Neuronal stem cell (in vitro differentiated cells): ENCODE data around the gene ZNF438.

Source experiments
- DNase-seq: peaks from one replicate; pipeline ENCODE4 v3.0.0-alpha.2; 2013; ENCODE audit warnings: low spot score
- H2AFZ ChIP-seq: one replicate; pipeline ENCODE4 v1.6.1; 2013; ENCODE audit warnings: mild to moderate bottlenecking, low read length, inconsistent platforms
- H2AK5ac ChIP-seq: 2 replicates; pipeline ENCODE4 v1.6.1; 2013; ENCODE audit warnings: low read depth, mild to moderate bottlenecking, inconsistent platforms, low read length, moderate library complexity, mixed read lengths
- H2BK120ac ChIP-seq: 2 replicates; pipeline ENCODE4 v1.6.1; 2013; ENCODE audit warnings: low read depth, mild to moderate bottlenecking, inconsistent platforms, low read length, moderate library complexity, mixed read lengths
- H2BK12ac ChIP-seq: one replicate; pipeline ENCODE4 v1.6.1; 2013; ENCODE audit warnings: low read length, inconsistent platforms
- H2BK15ac ChIP-seq: 2 replicates; pipeline ENCODE4 v1.6.1; 2013; ENCODE audit warnings: mild to moderate bottlenecking, low read length, inconsistent platforms, mixed read lengths
- H2BK5ac ChIP-seq: one replicate; pipeline ENCODE4 v1.6.1; 2013; ENCODE audit warnings: inconsistent platforms, mild to moderate bottlenecking, low read length, moderate library complexity
- H3K14ac ChIP-seq: one replicate; pipeline ENCODE4 v1.6.1; 2013; ENCODE audit warnings: low read length, inconsistent platforms
- H3K18ac ChIP-seq: 2 replicates; pipeline ENCODE4 v1.6.1; 2013; ENCODE audit warnings: low read length, inconsistent platforms
- H3K23ac ChIP-seq: 2 replicates; pipeline ENCODE4 v1.6.1; 2013; ENCODE audit warnings: low read depth, mild to moderate bottlenecking, mixed read lengths, low read length, inconsistent platforms; ENCODE audit not compliant: poor library complexity
- H3K27ac ChIP-seq: replicated peaks from 3 replicates; pipeline ENCODE4 v1.5.1; 2013; ENCODE audit warnings: low read length, inconsistent platforms
- H3K27me3 ChIP-seq, 3 experiments: 2 replicates each; pipeline ENCODE4 v1.6.1; 2013; ENCODE audit warnings: low read length in 3 of 3, mild to moderate bottlenecking in 2 of 3, inconsistent platforms in 1 of 3, low read depth in 1 of 3, mixed read lengths in 1 of 3, moderate library complexity in 1 of 3; ENCODE audit not compliant: control insufficient read depth in 3 of 3, insufficient read depth in 3 of 3
- H3K36me3 ChIP-seq, 2 donors: replicated peaks in 1 of 2; 2 replicates each; pipeline ENCODE4 v1.6.1; 2013; ENCODE audit warnings: low read length in 2 of 2; ENCODE audit not compliant: control insufficient read depth in 2 of 2, insufficient read depth in 2 of 2
- H3K4ac ChIP-seq: 2 replicates; pipeline ENCODE4 v1.6.1; 2013; ENCODE audit warnings: inconsistent platforms, mild to moderate bottlenecking, low read length, moderate library complexity
- H3K4me1 ChIP-seq, 2 donors: 1 replicate in 1 of 2; 2 replicates in 1 of 2; pipeline ENCODE4 v1.6.1; 2013; ENCODE audit warnings: low read length in 2 of 2, low read depth in 1 of 2; ENCODE audit not compliant: control insufficient read depth in 2 of 2, insufficient read depth in 1 of 2
- H3K4me2 ChIP-seq: one replicate; pipeline ENCODE4 v1.6.1; 2013; ENCODE audit warnings: mild to moderate bottlenecking, low read length, inconsistent platforms; ENCODE audit not compliant: insufficient read depth, poor library complexity, severe bottlenecking
- H3K4me3 ChIP-seq, 2 donors: 2 replicates each; pipeline ENCODE4 v1.5.1; 2013; ENCODE audit warnings: low read length in 2 of 2, mild to moderate bottlenecking in 2 of 2, inconsistent platforms in 1 of 2, moderate library complexity in 1 of 2
- H3K79me1 ChIP-seq: one replicate; pipeline ENCODE4 v1.6.1; 2013; ENCODE audit warnings: low read depth, mild to moderate bottlenecking, inconsistent platforms, low read length, moderate library complexity
- H3K9ac ChIP-seq: one replicate; pipeline ENCODE4 v1.6.1; 2013; ENCODE audit warnings: mild to moderate bottlenecking, low read depth, low read length, inconsistent platforms; ENCODE audit not compliant: poor library complexity
- H3K9me3 ChIP-seq, 2 donors: replicated peaks in 1 of 2; 2 replicates each; pipeline versions ENCODE3 to v1.6.1; 2013; ENCODE audit warnings: low read length in 2 of 2, mild to moderate bottlenecking in 2 of 2, inconsistent platforms in 1 of 2, low read depth in 1 of 2, mixed read lengths in 1 of 2, moderate library complexity in 1 of 2; ENCODE audit not compliant: control insufficient read depth in 2 of 2, insufficient read depth in 1 of 2
- H4K8ac ChIP-seq: one replicate; pipeline ENCODE4 v1.6.1; 2013; ENCODE audit warnings: low read depth, mild to moderate bottlenecking, inconsistent platforms, low read length, moderate library complexity
- H4K91ac ChIP-seq: one replicate; pipeline ENCODE4 v1.6.1; 2013; ENCODE audit warnings: low read length, low read depth, mild to moderate bottlenecking, inconsistent platforms; ENCODE audit not compliant: poor library complexity
- WGBS, 2 donors: extraction: QIAGEN DNeasy Blood & Tissue Kit; methylation state at CpG; one replicate each; pipeline ENCODE4 v1.1.7; 2013; ENCODE audit warnings: missing lambda C conversion rate in 2 of 2, mixed read lengths in 1 of 2; ENCODE audit not compliant: insufficient read length in 2 of 2, insufficient replicate concordance in 1 of 2; ENCODE audit errors: extremely low coverage in 2 of 2; 5-methylcytosine and 5-hydroxymethylcytosine counted together

The ZNF438 gene

GRCh38 chr10:30804478-30805055, 227.1 kb downstream of the ZNF438 start:
- H3K9me3 ChIP-seq, result no peaks in the 10 kb centered on the region
- H3K36me3 ChIP-seq, result no peaks in the 10 kb centered on the region
- H3K27me3 ChIP-seq, result no peaks in the 10 kb centered on the region
- no peaks in the 10 kb centered on the region for H3K4me1 ChIP-seq
- H3K27ac ChIP-seq, result no peak overlapping the region
- H3K4me2 ChIP-seq, result no peak overlapping the region
- no peak overlapping the region for H4K8ac ChIP-seq
- no peak overlapping the region for H3K18ac ChIP-seq
- H2BK5ac ChIP-seq, result no peak overlapping the region
- H3K14ac ChIP-seq, result no peak overlapping the region
- no peak overlapping the region for H3K4me3 ChIP-seq
- no CpG with 5 or more reads among the region's 7 CpGs for WGBS, 2 donors
- H2AK5ac ChIP-seq, result no peak overlapping the region
- no peak overlapping the region for H4K91ac ChIP-seq
- no peak for DNase-seq
- H2AFZ ChIP-seq, result no peak overlapping the region
- H3K23ac ChIP-seq, result no peak overlapping the region
- no peak overlapping the region for H2BK15ac ChIP-seq
- H3K4ac ChIP-seq, result no peak overlapping the region
- no peak overlapping the region for H3K9ac ChIP-seq
- H2BK12ac ChIP-seq, result no peak overlapping the region
- H2BK120ac ChIP-seq, result no peak overlapping the region
- no peaks in the 10 kb centered on the region for H3K79me1 ChIP-seq

GRCh38 chr10:30803892-30804322, 227.8 kb downstream of the ZNF438 start:
- Histone ChIP-seq H3K9me3 (no peaks in the 10 kb centered on the region), H3K27ac (no peak overlapping the region), H2BK15ac (no peak overlapping the region), H3K4ac (no peak overlapping the region), H3K36me3 (no peaks in the 10 kb centered on the region), H2AK5ac (no peak overlapping the region), H2BK12ac (no peak overlapping the region), H3K4me2 (no peak overlapping the region), H3K14ac (no peak overlapping the region), H2AFZ (no peak overlapping the region), H4K8ac (no peak overlapping the region), H3K79me1 (no peaks in the 10 kb centered on the region), H2BK120ac (no peak overlapping the region), H3K18ac (no peak overlapping the region), H3K4me3 (no peak overlapping the region), H3K23ac (no peak overlapping the region), H3K27me3 (no peaks in the 10 kb centered on the region), H2BK5ac (no peak overlapping the region), H4K91ac (no peak overlapping the region), H3K9ac (no peak overlapping the region), H3K4me1 (no peaks in the 10 kb centered on the region)
- DNase-seq, result no peak
- no CpG with 5 or more reads among the region's 5 CpGs for whole genome bisulfite sequencing, 2 donors

GRCh38 chr10:30803058-30803457, 228.6 kb downstream of the ZNF438 start:
- no peak overlapping the region for H2BK120ac ChIP-seq
- no peak overlapping the region for H4K8ac ChIP-seq
- no peaks in the 10 kb centered on the region for H3K36me3 ChIP-seq
- H3K79me1 ChIP-seq, result no peaks in the 10 kb centered on the region
- H3K4ac ChIP-seq, result no peak overlapping the region
- H3K4me3 ChIP-seq, result no peak overlapping the region
- no peak overlapping the region for H3K14ac ChIP-seq
- H2AK5ac ChIP-seq, result no peak overlapping the region
- no peaks in the 10 kb centered on the region for H3K4me1 ChIP-seq
- H3K27ac ChIP-seq, result no peak overlapping the region
- no peak overlapping the region for H2BK12ac ChIP-seq
- no peak for DNase-seq
- no peaks in the 10 kb centered on the region for H3K9me3 ChIP-seq
- no peak overlapping the region for H2BK15ac ChIP-seq
- H3K9ac ChIP-seq, result no peak overlapping the region
- H2BK5ac ChIP-seq, result no peak overlapping the region
- WGBS, 2 donors, result no CpG with 5 or more reads among the region's 3 CpGs
- no peak overlapping the region for H3K23ac ChIP-seq
- H3K27me3 ChIP-seq, result no peaks in the 10 kb centered on the region
- H3K18ac ChIP-seq, result no peak overlapping the region
- H4K91ac ChIP-seq, result no peak overlapping the region
- no peak overlapping the region for H2AFZ ChIP-seq
- no peak overlapping the region for H3K4me2 ChIP-seq

DNA sequence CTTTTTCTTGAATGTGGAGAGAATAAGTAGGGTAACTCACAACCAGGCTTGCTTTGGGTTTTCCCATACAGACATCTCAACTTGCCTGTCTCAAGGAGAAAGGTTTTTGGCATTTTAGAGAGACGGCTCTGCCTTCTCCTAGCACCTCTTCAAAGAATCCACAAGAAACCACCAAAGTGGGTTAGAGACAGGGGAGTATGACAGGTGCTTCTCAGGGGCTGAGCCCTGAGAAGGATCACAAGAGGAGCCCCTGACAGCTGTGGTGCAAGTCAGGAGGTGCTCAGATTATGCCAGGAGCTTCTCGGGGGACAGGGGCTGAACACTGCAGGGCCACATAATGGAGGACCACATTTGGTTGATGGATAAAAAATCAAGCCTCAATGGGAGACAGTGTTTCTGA, 231.3 kb downstream of the ZNF438 start:
- Histone ChIP-seq H2AK5ac (no peak overlapping the region), H2BK15ac (no peak overlapping the region), H3K27me3 (no peaks in the 10 kb centered on the region), H3K4ac (no peak overlapping the region), H3K9ac (no peak overlapping the region), H2BK120ac (no peak overlapping the region), H3K27ac (no peak overlapping the region), H4K91ac (no peak overlapping the region), H3K79me1 (no peaks in the 10 kb centered on the region), H2AFZ (no peak overlapping the region), H4K8ac (no peak overlapping the region), H2BK12ac (no peak overlapping the region), H3K4me2 (no peak overlapping the region), H3K36me3 (no peaks in the 10 kb centered on the region), H3K18ac (no peak overlapping the region), H3K23ac (no peak overlapping the region), H3K4me1 (no peaks in the 10 kb centered on the region), H2BK5ac (no peak overlapping the region), H3K4me3 (no peak overlapping the region), H3K9me3 (no peaks in the 10 kb centered on the region), H3K14ac (no peak overlapping the region)
- DNase-seq, result no peak
- WGBS, 2 donors, result no CpG with 5 or more reads among the region's 2 CpGs
